NCI-H345 treated with DMSO at 0.1 percent for 48 hours (cell line): Measurements from ENCODE around the gene SPTBN1.

ENCODE experiments used
- DNase-seq: peaks from one replicate; lab custom pipeline; 2025; ENCODE audit not compliant: unreplicated experiment; lab: John Stamatoyannopoulos, UW

Gene SPTBN1

GRCh38 chr2:54587171-54588016, 131.3 kb downstream of the SPTBN1 start:
- no peak for DNase-seq

GRCh38 chr2:54588244-54588899, 132.2 kb downstream of the SPTBN1 start:
- DNase-seq, result no peak

- DNase-seq, result no peak
Measured at GRCh38 chr2:54589038-54589339, 132.9 kb downstream of the SPTBN1 start.

GRCh38 chr2:54589340-54590215, 133.5 kb downstream of the SPTBN1 start:
- DNase-seq, result no peak

- no peak for DNase-seq
Measured at GRCh38 chr2:54590216-54591120, 134.3 kb downstream of the SPTBN1 start.

GRCh38 chr2:54591551-54591950, 135.4 kb downstream of the SPTBN1 start:
- DNase-seq, result no peak

- DNase-seq, result no peak
Measured at GRCh38 chr2:54593249-54593648, 137.1 kb downstream of the SPTBN1 start.

- DNase-seq, result no peak
Measured at GRCh38 chr2:54594048-54594447, 137.9 kb downstream of the SPTBN1 start.

GRCh38 chr2:54595161-54595803, 139.2 kb downstream of the SPTBN1 start:
- DNase-seq, result no peak

- DNase-seq, result no peak
Measured at GRCh38 chr2:54595999-54596902, 140.1 kb downstream of the SPTBN1 start.

- DNase-seq, result no peak
Measured at GRCh38 chr2:54597153-54597848, 141.2 kb downstream of the SPTBN1 start.

GRCh38 chr2:54598347-54599325, 142.5 kb downstream of the SPTBN1 start:
- DNase-seq, result no peak

- no peak for DNase-seq
Measured at GRCh38 chr2:54599326-54599710, 143.2 kb downstream of the SPTBN1 start.

- DNase-seq, result no peak
Measured at GRCh38 chr2:54599914-54600313, 143.8 kb downstream of the SPTBN1 start.

GRCh38 chr2:54601339-54601738, 145.2 kb downstream of the SPTBN1 start:
- no peak for DNase-seq

- DNase-seq, result no peak
Measured at GRCh38 chr2:54602736-54603322, 146.7 kb downstream of the SPTBN1 start.

- DNase-seq, result no peak
Measured at GRCh38 chr2:54603357-54603756, 147.2 kb downstream of the SPTBN1 start.
